HG03095 (cell line): ENCODE measurements around the gene CIPC.

Experiments used
- ATAC-seq: cut with Tn5 transposase; IDR thresholded peaks from one replicate; pipeline ENCODE4 v1.9.1; 2021; ENCODE audit warnings: moderate library complexity; ENCODE audit not compliant: unreplicated experiment

CIPC gene

DNA sequence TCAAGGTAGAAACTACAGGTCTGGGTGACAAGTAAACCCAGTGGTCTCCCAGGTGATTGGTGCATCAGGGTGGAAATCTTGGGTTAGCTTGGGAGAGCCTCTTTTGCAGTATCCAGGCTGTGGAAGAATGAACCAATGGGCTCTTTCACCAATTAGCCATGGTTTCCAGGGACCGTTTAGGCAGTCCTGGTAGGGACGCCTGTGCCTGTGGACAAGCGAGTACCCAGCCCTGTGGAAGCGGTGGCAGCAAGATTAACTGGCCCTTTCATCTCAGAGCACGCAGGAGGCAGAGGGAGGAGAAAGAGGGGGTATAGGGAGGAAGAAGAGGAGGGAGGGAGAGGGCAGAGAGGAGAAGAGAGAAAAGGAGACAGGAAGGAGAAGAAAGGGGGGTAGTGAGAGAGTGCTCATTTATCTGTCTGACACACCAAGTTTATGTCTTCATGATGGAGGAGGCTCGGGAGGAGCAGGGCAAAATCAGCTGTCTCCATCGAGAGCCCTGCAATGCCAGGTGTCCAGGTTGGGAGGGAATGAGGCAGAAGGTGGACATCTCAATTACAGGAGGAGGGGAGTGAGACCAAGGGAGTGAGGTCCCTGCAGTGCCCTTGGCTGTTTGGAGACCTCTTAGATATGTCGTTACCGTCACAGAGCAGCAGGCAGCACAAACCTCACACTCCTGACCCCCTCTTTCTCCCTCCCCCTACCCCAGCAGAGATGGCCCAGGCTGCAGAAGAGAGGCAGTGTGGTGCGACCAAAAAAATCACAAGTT lies 48.1 kb downstream of the CIPC start:
- no peak for ATAC-seq

DNA sequence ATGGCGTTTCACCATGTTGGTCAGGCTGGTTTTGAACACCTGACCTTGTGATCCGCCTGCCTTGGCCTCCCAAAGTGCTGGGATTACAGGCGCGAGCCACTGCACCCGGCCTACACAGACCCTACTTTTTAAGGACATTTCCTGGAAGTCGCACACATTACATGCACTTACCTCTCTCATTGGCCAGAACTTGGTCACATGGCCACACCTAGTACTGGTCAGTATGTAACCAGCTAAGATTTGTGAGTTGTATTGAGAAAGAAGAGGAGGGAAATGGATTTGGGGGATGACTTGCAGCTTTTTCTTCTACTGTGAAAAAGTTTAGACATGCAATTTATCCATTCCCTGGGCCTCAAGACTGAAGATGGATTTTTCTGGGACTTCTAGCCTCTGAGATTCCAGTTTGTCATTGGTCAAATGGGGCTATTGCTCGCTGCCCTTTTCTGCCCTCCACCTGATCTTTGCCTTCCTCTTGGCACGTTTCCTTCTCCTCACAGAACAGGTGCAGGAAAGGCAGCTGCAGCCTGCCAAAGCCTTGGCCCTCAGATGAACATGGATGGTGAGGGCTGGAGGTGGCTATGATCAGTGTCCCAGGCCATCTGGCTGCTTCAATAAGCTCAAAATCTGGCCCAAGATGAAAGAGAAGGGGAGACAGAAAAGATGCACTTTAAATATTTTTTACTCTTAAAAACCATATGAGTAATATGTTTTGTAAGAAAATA lies 50.6 kb downstream of the CIPC start:
- no peak for ATAC-seq

DNA sequence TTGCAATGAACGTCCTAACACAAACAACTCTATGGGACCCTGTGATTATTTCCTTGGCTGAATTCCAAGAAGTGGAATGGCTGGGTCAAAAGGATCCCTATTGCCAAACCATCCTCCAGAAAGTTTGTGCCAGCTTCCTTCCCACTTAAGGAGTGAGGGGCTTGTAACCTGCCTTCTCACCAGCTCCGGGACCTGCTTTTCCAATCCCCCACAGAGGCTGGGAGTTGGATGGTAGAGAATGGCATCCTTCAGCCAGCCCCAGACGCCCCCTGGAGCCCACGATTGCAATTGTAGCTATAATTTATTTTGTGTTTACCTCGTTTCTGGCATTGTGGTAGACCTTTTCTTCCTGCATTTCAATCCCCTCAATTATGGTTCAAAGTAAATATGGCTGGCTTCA lies 53.2 kb downstream of the CIPC start:
- ATAC-seq: no peak

DNA sequence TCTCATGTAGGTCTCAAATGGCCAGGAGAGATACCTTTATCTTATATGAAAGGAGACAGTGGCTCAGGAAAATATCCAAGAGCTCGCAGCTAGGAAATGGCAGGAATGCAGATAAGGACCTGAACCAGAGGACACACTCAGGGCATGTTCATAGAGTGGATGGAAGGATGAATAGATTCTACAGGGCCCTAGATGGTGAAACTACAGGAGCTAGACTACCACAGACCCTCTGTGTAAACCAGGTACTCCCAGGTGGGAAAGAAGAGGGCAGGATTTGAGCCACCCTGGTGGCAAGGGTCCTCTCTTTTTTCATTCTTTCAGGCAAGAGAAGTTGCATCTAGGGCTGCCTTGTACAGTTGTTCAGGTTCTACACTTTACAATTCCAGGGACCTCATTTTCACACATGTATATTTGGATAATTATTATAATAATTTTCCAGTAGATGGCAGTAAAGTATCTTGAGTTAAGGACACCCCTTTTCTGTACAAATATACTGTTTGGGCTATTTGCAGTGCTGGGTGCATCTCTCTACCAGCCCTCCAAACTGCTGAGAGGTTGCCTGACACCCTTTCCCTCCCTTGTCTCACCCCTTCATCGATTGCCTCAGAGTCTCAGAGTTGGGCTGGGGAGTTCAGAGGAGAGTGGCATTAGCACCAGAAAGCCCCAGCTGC lies 54.0 kb downstream of the CIPC start:
- no peak for ATAC-seq

DNA sequence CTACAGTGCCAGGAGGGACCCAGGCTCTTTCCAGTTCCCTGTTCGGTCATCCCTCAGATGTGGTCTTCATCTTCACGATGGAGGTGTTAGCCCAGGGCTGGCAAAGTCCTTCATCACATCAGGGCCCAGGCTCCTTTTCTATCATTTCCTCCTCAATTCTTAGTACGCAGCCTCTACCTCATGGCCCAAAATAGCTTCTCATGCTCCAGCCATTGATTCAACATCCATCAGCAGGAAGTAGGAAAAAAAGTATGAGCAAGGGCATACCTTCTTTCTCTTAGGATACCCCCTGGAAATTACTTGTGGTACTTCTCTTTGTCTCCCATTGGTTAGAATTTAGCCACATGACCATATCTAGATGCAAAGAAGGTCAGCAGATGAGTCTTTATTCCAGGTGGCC lies 55.7 kb downstream of the CIPC start:
- no peak for ATAC-seq

DNA sequence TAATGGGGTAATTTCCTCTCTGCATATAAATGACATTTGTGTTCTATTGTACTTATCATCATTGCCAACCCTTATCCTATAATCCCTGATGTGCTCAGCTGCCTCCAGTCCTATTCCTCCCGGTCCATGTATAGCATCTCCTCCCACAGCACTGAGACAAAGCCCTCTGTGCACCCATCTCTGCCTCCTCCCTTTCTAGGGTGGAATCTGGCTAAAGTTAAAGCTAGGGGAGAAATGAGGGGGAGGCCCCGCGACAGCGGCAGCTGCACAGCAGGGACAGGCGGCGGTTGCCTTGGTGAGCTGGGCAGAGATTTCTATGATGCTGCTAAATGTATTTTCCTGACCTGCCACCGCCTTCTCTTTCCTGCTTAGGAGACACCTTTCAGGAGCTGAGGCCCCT lies 56.4 kb downstream of the CIPC start:
- ATAC-seq: no peak

DNA sequence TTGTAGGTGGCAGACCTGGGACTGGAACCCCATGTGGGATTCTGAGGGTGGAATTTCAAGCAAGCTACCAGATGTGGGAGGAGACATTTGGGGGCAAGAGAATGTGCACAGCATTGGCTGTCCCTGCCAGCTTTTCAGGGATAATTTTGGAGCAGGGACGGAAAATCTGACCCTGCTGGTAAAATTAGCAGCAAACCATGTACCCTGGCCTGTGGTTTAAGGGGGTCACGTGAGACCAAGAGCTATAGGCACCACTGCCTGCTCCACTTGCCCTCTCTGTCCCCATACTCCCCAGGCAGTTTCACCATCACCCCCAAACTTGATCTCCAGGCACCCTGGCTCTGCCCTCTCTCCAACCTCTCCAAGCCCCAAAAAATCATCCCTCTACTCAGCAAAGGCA lies 57.0 kb downstream of the CIPC start:
- ATAC-seq: no peak

DNA sequence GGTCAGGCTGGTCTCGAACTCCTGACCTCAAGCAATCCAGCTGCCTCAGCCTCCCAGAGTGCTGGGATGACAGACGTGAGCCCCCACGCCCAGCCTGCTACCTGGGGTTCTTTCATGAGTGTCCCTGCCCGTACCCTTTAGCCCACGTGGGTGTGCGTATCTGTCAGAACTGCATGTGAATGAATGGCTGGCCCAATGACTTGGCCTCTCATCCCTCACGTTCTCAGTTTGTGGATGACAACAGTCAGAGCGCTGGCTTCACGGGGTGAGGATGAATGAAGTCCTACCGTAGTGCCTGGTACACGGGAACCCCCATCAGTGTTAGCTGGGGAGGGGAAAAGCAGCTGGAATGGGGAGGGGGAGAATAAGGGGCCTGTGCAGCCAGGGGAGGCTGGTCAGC lies 59.7 kb downstream of the CIPC start:
- ATAC-seq: no peak

DNA sequence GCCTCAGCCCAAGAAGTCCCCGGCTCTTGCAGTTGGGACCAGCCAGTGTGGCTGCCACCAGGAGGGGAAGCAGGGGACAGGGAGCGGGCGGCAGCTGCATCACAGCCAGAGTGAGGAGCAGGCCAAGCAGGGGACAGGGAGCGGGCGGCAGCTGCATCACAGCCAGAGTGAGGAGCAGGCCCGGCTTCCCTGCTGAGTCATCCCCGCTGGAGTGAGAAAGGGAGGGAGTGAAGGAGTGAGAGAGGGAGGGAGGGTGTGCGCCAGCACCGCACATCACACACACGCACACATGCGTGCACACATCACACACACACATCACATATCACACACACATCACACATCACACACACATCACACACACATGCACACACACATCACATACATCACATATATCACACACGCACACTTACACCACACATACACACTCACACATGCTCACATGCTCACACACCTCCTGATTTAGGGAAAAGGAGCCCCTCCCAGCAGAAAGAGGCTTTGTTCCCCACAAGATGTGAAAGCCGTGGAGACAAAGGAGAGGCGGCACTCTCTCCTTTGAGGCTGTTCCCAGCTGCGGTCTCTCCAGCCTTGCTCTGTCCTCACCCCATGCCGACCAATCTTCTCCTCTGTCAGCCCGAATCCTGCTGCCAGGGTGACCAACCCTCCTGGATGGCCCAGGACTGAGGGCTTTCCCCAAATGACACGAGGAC lies 60.3 kb downstream of the CIPC start:
- ATAC-seq: no peak

DNA sequence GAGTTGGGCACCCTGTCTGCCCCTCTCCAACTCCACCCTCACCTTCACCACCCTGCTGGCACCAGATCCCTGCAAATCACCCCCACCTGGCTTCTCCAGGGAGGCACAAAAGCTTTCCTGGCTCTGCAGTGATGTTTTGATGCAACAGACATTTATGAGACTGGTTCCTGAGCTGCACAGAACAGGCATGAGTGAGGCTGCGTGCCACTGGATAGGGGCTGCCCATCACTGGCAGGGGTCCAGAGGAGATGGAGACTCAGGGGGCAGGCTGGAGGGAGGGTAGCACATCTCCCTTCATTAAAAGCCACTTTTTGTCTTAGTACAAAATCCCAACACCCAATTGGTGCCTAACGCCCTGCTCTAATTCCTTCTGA lies 60.8 kb downstream of the CIPC start:
- no peak for ATAC-seq

DNA sequence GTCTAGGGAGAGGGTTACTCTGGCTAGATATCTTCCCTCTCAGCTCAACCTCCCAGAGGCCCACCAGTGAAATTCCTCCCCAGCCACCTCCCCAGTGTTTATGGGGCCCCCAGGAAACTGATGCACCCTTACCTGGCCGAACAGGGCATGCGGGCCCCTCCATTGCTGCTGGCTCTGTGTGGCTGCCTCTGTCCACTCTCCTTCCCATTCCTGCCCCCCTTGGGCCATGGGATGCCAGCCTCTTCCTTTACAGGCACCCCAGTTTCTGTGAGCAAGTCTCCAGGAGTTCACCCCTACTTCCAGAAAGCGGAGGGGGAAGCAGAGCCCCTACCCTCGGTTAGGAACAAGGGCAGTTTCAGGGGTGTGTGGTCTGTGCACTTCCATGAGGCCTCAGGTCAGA lies 63.0 kb downstream of the CIPC start:
- no peak for ATAC-seq
